Measurements from ENCODE around the gene CXXC5.

DNA sequence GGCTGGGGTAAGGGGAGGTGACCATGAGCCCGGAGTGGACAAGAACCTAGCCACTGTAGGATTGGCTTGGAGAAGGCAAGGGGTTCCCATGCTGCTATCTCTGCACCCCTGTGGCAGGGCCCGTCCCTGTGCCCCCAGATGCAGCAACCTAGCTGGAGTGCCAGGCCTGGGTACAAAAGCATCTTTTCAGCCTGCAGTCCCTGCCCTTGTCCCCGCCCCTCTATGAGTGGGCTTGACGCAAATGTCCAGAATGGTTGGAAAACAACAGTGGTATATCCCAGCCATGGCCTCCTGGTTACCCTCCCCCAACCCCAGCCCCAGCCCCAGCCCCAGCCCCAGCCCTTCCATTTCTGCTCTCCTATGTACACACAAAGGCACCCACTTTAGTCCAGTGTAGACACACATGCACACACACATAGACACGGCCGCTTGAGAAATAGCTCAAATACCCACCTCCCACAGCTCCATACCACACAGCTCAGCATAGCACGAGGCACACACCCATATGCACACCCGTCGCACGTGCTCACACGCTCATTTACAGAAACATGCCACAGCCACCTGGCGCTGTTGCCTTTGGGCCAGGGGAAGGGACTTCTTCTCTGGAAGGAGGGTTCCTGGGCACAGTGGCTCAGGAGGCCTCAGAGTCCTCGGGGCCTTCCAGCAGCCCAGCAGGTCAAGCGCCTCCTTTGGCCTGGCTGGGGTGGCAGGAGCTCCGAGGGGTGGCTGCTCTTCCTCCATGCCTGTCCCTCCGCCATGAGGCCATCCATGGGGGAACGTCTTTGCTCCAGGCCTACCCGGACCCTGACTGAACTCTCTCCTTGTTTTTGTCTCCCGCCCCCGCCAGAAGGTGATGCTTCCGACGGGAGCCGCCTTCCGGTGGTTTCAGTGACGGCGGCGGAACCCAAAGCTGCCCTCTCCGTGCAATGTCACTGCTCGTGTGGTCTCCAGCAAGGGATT is 34.1 kb downstream of the CXXC5 start:
- TF ChIP-seq FOXK1 (CRISPR knock-in tag; IDR thresholded peaks at IDR 0.05) (no peak), SP1 (CRISPR knock-in tag; conservative IDR thresholded peaks at IDR 0.05) (no peak), TEAD4 (CRISPR knock-in tag; IDR thresholded peaks at IDR 0.05) (no peak)
- TF ChIP-seq, protein P1, sequence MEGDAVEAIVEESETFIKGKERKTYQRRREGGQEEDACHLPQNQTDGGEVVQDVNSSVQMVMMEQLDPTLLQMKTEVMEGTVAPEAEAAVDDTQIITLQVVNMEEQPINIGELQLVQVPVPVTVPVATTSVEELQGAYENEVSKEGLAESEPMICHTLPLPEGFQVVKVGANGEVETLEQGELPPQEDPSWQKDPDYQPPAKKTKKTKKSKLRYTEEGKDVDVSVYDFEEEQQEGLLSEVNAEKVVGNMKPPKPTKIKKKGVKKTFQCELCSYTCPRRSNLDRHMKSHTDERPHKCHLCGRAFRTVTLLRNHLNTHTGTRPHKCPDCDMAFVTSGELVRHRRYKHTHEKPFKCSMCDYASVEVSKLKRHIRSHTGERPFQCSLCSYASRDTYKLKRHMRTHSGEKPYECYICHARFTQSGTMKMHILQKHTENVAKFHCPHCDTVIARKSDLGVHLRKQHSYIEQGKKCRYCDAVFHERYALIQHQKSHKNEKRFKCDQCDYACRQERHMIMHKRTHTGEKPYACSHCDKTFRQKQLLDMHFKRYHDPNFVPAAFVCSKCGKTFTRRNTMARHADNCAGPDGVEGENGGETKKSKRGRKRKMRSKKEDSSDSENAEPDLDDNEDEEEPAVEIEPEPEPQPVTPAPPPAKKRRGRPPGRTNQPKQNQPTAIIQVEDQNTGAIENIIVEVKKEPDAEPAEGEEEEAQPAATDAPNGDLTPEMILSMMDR (IDR thresholded peaks at IDR 0.05) = no peak
